H1 (cell line): ENCODE measurements around the gene LPAR4. TPM values are rescaled to one million over a fixed set of nuclear protein-coding genes. Genes with fewer than 3 reads are reported as not detected.

Experiments used
- BCL11A ChIP-seq, 2 experiments: IDR thresholded peaks; one replicate each; pipeline ENCODE4 v1.6.1; 2011; ENCODE audit warnings: low read depth in 2 of 2, low read length in 2 of 2, mild to moderate bottlenecking in 2 of 2
- BRCA1 ChIP-seq: IDR thresholded peaks from 2 replicates; pipeline ENCODE4 v1.6.1; 2012; ENCODE audit warnings: low read depth, low read length, improper control_type of control experiment
- CHD2 ChIP-seq: IDR thresholded peaks from 2 replicates; pipeline ENCODE4 v1.6.1; 2012; ENCODE audit warnings: low read length, improper control_type of control experiment
- TEAD4 ChIP-seq: IDR thresholded peaks from 2 replicates; pipeline ENCODE4 v1.6.1; 2012; ENCODE audit warnings: low read depth, low read length, inconsistent platforms, mixed read lengths
- polyA plus RNA-seq, 7 experiments: library from polyadenylated mRNA; depleted of rRNA in 3 of 7; stranded (reverse) in 5 of 7; unstranded in 2 of 7; fragments of >200 nt in 5 of 7; fragments of 200-250 nt in 2 of 7; gene quantifications; 1 replicate in 5 of 7; 2 replicates in 1 of 7; 4 replicates in 1 of 7; pipeline versions ENCODE4 v1.2.1 to v1.2.3, GENCODE V29; 2011 to 2013; ENCODE audit warnings: missing spikeins in 2 of 7, mixed read lengths in 2 of 7
- total RNA-seq: library from RNA; stranded (reverse); fragmentation: NEBNext Ultra II Directional; extraction: Animal tissue kit (Norgen Biotek cat#: 25700); gene quantifications from 2 replicates; pipeline ENCODE4 v1.2.1, GENCODE V29; 2021
- TF ChIP-seq, protein P1 (sequence below): IDR thresholded peaks from 2 replicates; pipeline ENCODE4 v1.6.1; 2011; ENCODE audit warnings: low read length, improper control_type of control experiment

The LPAR4 gene
- total and polyA plus RNA-seq, 2 of the 8 experiments (the other 6 are each of a cell fraction or from before 2014, with no cell fraction given) = 7.6 to 16.3 TPM

DNA sequence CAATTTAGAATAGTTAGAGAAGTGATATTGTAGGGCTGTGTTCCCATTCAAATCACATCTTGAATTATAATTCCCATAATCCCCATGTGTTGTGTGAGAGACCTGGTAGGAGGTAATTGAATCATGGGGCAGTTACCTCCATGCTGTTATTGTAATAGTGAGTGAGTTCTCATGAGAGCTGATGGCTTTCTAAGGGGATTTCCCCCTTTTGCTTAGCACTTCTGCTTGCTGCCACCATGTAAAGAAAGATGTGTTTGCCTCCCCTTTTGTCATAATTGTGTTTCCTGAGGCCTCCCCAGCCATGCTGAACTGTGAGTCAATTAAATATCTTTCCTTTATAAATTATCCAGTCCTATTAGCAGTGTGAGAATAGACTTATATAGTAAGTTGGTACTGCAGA, 53.2 kb downstream of the LPAR4 start (continued):
- TF ChIP-seq TEAD4 (no peak), BCL11A (IDR thresholded peaks at IDR 0.05; ENCODE audit: low read depth in 2 of 2, low read length in 2 of 2) (no peak), CHD2 (no peak), BRCA1 (no peak)
- TF ChIP-seq, protein P1, sequence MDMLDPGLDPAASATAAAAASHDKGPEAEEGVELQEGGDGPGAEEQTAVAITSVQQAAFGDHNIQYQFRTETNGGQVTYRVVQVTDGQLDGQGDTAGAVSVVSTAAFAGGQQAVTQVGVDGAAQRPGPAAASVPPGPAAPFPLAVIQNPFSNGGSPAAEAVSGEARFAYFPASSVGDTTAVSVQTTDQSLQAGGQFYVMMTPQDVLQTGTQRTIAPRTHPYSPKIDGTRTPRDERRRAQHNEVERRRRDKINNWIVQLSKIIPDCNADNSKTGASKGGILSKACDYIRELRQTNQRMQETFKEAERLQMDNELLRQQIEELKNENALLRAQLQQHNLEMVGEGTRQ = no peak
